Mesenteric fat pad (tissue), 1 donor: ENCODE data around the gene CLDN14. TPM values are rescaled to one million over a fixed set of nuclear protein-coding genes. Genes with fewer than 3 reads are reported as not detected.

Experiments
- DNase-seq: peaks from one replicate; pipeline ENCODE4 v3.0.0-alpha.2; 2020; ENCODE audit warnings: low spot score
- total RNA-seq: library from RNA; stranded (reverse); fragmentation: NEBNext Ultra II Directional; extraction: Animal tissue kit (Norgen Biotek cat#: 25700); gene quantifications from one replicate; pipeline ENCODE4 v1.2.1, GENCODE V29; 2021
- donor health status: DM: yes; HTN: yes; CAD: no.

CLDN14 gene
- total RNA-seq, 1 donor from 2014 or later = not detected

DNA sequence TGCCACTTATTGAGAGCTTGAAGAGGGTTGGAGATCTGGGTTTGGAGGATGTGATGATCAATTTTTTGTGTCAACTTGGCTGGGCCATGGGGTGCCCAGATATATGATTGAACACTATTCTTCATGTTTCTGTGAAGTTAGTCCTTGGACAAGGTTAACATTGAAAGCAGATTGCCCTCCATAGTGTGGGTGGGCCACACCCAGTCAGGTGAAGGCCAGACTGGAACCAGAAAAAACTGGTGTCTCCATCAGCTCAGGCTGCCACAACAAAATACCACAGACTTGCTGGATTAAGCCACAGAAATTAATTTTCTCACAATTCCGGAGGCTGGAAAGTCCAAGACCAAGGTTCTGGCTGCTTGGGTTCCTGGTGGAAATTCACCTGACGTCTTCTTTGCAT lies 7.5 kb downstream of the CLDN14 start:
- no peak for DNase-seq

DNA sequence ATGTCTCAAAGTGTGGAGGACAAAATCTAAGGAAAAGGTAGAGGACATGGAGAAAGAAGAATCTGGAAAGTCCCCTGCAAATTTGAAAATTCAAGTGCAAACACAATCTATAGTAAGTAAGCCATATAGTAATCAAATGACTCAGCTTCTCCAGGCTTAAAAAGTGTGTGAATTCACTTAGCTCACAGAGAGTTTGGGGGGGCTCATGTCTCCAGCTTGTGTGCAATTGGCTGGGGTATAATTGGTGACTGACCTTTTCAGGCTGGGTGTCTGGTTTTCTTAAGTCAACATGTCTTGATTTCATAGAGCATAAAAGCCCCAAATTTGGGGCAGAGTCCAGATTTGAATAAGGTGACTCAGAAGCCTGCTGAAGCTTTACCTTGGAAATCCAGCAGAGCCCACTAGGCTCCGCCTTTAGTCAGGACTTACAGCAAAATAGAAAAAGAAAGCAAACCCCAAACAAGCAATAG lies 8.6 kb downstream of the CLDN14 start:
- DNase-seq = no peak

DNA sequence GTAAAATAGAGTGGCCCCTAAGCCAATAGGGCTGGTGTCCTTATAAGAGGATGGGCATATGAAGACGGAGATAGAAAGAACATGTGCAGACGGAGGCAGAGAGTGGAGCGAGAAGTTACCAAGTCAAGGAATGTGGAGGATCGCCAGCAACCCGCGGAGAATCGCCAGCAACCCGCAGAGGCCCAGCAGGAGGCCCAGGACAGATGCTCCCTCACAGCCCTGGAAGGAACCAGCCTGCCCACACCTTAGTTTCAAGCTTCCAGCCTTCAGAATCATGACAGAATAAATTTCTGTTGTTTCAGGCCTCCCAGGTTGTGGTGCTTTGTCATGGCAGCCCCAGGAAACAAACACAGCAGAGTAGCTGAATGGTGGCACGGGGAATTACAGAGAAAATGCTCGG lies 9.6 kb downstream of the CLDN14 start:
- no peak for DNase-seq

DNA sequence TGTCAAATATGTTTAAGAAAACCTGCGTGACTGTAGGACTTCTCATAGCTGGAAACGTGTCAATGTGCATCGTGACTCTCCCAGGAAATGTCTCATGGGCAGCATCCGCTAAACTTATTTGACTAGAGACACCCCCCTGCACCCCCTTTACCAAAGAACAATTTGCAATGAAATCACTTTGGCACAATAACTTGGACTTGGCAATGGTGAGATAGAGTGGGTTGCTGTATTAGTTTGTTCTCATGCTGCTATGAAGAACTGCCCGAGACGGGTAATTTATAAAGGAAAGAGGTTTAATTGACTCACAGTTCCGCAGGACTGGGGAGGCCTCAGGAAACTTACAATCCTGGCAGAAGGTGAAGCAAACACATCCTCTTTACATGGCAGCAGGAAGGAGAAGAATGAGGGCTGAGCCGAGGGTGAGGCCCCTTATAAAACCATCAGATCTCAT lies 13.8 kb downstream of the CLDN14 start:
- no peak for DNase-seq

DNA sequence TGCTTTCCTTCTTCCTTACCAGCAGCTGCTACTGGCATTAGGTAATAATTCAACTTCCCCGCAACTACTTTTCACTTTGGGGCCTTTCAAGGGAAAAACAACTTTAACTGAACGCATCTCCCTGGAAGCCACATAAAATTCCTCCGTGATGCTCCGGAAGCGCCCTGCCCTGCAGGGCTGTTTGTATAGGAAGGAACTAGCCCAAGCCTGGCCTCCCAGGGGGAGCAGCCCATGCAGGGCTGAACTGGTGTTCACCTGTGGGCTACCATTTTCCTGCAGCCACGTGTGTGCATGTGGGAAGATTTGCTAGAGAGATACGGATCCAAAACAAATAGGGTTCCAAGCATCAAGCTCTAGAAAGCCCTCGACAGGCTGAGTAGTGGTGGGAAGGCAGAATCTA lies 14.4 kb downstream of the CLDN14 start:
- DNase-seq = no peak

DNA sequence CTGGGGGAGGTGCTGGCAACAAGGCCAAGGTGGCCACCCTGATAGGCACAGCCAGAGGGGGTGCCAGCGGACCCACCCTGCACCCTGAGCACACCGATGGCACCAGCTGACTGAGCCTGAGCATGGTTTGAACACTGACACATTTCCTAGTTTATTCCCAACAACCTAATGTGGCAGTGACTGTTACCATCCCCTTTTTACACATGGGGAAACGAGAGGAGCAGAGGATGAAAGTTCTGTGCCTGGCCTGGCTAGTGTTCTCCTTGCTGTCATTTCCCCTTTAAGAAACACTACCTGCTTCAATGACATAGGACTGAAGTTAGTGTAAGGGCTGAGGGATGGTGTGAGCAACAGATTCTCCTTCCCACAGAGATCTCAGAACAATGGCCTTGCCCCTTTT lies 15.3 kb downstream of the CLDN14 start:
- no peak for DNase-seq

DNA sequence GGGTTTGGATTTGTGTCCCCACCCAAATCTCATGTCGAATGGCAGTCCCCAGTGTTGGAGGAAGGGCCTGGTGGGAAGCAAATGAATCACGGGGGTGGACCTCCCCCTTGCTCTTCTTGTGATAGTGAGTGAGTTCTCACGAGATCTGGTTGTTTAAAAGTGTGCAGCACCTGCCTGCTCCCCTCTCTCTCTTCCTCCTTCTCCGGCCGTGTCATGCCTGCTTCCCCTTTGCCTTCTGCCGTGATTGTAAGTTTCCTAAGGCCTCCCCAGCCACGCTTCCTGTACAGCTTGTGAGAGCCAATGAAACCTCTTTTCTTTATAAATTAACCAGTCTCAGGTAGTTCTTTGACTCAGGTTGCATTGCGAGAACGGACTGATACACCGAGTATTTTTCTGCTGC lies 15.9 kb downstream of the CLDN14 start:
- DNase-seq = no peak

DNA sequence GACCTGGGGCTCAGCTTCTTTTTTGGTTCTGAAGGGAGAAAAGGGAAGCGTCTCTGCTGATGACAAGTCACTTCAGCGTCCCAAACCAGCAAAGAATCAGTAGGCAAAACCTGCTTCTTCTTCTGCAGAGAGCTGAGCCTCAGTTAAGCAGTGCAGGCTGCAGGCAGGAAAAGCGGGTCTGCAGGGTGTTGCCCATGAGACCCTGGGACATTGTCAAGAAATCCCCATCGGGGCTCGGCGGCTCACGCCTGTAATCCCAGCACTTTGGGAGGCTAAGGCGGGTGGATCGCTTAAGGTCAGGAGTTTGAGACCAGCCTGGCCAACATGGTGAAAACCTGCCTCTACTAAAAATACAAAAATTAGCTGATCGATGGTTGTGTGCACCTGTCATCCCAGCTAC lies 16.7 kb downstream of the CLDN14 start:
- DNase-seq = no peak

DNA sequence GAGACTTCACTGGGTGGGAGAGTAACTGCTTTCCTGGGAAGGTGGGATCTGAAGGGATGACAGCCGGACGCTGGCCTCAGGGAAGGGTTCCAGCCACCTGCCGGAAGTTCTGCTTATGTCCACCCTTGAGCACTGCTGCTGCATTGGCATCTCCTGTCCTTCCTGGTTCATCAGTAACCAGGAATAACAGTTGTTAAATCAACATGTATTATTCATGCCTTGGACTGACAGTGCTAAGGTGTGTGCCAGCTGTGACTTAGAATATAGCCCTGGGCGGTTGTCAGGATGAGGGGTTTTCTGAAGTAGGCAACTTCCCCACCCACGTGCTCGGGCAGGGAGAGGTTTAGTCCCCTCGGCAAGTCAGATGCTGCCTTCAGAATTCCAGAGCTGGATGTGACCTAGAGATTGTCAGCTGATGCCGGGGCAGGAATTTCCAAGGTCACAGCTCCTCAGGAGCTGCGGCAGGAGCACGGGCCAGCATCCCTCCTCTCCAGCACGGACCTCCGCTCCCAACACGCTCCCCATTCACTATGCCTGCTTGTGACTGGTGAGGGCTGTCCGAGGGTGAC lies 17.9 kb downstream of the CLDN14 start:
- no peak for DNase-seq

DNA sequence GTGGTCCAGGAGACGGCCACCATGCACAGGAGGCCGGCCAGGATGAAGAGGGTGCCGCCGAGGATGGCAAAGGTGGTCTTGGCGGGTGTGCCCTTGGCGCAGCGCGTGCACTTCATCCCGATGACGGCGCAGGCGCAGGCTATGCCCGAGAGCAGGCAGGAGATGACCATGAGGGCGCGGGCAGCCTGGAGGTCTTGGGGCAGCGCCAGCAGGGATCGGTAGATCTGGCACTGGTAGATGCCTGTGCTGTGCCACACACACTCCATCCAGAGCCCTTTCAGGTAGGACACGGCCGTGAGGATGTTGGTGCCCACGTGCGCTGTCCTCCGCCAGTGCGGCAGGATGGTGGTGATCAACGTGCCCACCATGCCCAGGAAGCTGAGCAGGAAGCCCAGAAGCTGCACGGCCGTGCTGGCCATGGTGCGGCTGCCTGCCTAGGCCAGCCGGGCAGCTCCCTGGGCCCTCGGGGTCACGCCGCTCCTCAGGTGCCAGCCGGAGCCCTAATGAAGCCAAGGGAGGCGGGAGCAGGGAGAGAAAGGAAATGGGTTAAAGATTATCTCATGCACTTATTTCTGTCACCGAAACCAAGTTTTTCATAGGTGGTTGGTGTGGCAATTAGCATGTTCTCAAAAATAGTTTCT lies 18.5 kb downstream of the CLDN14 start:
- no peak for DNase-seq

DNA sequence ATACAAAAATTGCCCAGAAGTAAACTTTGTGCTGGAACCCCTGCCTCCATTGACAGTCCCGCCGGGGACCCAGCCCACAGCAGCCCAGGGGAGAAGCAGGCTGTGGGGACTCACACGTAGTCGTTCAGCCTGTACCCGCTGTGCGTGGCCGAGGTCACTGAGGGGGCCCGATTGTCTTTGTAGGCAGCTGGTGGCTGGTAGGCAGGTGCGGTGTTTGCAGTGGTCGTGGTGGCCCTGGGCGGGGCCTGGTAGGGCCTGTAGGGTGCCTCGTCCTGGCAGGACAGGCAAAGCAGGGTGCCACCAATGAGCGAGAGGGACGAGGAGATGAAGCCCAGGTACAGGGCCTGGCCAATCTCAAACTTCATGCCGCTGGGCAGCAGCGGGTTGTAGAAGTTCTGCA lies 19.1 kb downstream of the CLDN14 start:
- no peak for DNase-seq

DNA sequence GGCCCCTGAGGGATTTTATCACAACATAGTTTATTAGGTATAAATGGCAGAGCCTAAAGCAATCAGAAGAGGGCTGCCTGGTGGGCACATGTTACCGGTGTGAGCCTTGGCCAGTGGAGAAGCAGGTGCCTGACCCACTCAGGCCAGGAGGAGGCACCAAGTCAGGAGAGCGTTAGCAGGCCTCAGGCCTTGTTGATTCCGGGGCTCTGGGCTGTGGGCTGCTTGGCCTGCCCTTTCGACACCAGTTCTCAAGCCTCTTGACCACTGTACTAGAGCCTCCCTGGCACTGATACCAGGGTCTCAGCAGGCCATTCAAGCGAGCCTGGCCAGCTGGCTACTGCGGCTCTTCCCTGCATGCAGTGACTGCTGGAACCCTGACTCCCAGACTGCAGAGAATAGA lies 20.8 kb downstream of the CLDN14 start:
- no peak for DNase-seq

DNA sequence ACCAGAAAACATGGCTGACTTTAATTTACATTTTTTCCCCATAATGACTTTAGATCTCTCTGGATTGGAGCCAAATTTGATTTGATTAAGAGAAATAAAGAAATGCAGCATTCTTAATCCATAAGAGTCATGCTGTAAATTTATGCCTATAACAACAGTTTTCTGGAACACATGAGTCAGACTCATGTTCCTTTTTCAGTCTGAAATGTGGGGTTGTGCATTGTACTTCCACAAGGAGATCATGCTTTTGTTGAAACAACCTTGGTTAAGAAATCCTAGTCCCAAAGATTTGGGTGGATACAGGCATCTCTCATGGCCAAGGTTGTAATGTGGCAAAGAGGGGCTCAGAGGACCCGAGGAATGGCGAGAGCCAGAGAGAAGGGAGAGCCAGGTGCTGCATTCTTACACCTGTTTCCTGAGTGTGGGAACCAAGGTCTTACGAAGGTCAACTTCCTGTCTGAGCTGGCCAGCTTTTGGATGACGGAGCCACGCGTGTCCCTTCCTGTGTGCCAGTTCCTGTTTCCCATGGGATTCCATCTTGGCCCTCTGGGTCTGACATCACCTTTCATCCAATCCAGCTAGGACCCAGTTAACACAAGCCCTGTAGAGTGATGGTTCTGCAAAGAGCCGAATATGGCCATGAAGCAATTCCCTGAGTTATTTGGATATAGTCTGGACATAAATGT lies 23.1 kb downstream of the CLDN14 start:
- no peak for DNase-seq

DNA sequence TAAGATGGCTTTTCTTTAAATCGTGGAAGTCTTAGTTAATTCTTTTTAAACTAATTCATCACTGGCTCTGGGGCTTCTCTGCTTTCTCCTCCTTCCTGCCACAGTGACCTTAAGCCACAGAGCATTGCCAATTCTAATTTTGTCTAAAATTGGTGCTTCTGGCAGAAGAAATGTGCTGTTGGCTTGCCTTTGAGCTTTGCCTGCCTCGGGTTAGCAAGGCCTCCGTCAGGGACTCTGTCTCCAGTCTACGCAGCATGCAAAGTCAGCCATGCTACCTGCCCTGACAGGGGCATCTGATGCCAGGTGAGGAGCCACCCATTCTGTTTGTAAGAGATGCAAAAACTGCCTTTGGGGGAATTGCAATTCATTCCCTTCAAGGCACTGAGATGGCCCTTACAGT lies 25.2 kb downstream of the CLDN14 start:
- no peak for DNase-seq

DNA sequence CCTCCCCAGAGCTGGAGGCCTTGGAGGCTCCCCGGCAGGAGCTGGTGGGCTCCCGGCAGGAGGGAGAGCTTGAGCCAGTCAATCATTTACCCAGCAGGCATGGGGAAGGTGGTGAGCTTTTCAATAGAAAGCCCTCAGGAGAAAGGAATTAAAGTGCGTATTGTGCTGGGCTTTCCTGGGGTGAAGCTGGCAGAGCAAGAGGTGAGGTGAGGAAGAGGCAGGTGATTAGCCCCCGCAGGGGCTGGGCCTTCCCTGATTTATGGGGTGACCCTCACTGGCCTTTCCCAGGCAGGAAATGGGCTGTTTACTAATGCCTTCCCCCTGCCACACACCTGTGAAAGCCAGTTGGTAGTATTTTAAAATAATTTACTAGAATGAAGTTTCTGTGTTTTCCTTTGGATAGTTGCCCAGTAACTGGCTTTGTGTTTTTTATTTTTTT lies 25.8 kb downstream of the CLDN14 start:
- no peak for DNase-seq

DNA sequence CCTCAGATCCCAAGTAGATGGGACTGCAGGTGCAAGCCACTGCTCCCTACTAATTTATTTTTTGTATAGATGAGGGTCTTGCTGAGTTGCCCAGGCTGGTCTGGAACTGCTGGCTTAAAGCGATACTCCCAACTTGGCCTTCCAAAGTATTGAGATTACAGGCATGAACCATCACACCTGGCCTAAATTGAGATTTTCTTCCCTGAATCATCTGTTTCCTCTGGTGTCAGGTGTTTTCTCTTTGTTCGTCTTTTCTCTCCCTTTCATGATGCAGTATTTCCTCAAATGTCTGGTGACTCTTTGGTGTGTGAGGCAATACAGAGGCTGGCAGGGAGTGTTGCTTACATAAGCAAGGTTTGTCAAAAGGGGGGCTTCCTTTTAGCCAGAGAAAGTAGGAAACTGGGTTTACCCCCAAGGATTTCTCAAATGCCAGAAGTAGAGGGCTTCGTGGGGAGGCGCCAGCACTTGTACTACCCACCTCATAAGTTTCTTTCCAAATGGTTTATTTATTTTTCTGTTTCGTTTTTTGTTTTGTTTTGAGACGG lies 27.6 kb downstream of the CLDN14 start:
- no peak for DNase-seq

DNA sequence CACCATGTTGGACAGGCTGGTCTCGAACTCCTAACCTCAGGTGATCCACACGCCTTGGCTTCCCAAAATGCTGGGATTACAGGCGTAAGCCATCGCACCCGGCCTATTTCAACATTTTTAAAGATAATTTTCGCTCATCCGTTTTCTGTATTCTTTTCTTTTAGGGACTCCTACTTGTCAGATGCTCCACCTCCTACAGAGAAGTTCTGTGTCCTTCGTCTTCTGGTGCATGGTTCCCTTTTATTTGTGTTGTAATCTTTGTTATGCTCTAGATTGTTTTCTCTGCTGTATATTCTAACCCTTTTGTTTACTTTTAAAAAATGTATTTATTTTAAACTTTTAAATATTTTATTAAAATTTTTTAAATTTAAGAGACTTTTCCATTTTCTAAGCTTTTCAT lies 28.4 kb downstream of the CLDN14 start:
- no peak for DNase-seq

DNA sequence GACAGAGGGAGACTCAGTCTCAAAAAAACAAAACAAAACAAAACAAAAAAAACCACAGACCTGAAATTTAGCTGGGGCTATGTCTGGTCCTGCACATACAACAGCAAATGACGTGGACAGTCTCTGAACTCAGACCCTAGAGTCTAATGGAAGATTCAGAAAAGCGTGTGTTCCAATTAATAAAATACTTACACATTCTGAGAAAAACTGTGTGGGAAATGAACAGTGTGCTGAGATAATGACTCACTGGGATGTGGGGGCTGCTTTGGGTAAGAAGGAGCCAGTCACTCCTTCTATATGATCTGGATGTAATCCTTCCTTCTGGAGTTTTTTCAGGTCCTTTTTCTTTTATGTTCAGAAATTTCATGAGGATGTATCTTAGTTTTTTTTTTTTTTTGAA lies 29.4 kb downstream of the CLDN14 start:
- no peak for DNase-seq

DNA sequence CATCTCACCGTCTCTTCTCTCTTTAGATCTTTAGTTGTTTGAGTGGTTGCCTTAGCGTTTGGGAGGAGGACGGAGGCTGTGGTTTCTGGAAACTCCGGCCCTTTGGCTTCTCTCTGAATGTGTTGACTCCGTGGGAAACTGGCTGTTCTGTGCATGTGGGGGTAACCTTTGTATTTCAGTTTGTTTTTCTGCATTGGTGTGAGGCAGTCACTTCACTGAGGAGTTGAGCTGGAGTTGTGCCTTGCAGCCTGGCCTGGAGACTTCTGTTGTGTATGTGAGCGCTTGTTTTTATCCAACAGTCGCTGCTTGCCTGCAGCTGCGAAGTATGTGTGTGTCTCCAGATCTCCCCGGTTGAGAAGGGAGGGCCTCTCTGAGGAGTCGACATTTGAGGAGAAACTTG lies 33.6 kb downstream of the CLDN14 start:
- no peak for DNase-seq

DNA sequence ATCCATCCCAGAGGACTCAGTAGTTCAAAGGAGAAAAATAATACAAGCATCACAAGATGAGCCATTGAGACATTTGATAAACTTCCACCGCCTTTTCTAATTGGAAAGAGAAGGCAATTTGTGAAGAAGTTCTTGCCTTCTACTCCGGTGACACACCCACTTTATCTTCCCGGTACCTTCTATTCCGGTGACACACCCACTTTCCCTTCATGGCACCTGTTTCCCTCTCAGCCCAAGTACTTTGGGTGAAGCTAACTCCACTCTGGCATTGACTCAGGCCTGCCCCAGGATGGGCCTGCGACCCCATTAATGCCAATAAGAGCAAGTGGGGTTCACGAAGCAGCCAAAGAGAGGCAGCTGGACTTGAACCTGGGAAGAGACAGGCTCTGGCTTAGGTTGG lies 38.2 kb downstream of the CLDN14 start:
- DNase-seq = no peak

DNA sequence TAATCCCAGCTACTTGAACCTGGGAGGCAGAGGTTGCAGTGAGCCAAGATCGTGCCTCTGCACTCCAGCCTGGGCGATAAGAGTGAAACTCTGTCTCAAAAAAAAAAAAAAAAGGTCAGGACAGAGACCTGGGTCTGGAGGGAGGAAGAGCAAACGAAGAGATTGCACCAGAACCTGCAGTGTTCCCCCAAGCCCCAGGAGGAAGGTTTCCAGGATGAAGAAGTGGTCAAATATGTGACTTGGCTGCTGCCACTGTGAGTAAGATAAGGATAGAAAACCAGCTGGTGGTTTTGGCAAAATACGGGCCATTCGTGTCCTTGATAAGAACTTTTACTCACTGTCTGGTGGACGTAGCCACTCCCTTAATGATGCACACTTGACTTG lies 42.2 kb downstream of the CLDN14 start:
- DNase-seq = no peak
